ENCODE results near the gene KLC1. TPM values are rescaled to one million over a fixed set of nuclear protein-coding genes. Genes with fewer than 3 reads are reported as not detected.

KLC1 gene
- total and polyA plus RNA-seq, 2 of the 8 experiments (the other 6 are each of a cell fraction or from before 2014, with no cell fraction given) = 84.6 to 134 TPM

DNA sequence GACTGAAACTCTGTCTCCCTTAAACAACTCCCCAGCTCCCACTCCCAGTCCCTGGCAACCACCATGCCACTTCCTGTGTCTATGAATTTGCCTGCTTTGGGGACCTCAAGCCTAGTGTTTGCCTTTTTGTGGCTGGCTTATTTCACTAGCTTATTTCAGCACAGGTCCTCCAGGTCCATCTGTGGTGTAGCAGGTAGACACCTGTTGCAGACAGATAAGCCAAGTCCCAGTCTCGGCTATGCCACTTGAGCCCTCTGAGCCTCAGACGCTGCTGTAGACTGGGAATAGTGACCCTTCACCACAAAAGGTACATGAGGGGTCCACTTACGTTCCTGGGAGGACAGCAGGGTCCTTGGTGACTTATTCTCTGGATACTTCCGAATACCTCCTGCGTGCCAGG, 24.4 kb upstream of the KLC1 start:
- Histone ChIP-seq H3K23me2 (ENCODE audit: low read depth, low read length) (no peaks in the 10 kb centered on the region), H4K20me1 (replicated peaks in 1 of 2; ENCODE audit: control insufficient read depth in 1 of 2, insufficient read depth in 2 of 2, low read length in 2 of 2) (no peaks in the 10 kb centered on the region), H3K14ac (ENCODE audit: insufficient read length) (no peak overlapping the region), H3K27me3 (replicated peaks in 1 of 4; ENCODE audit: control insufficient read depth in 3 of 4, extremely low read depth in 1 of 4, insufficient read depth in 3 of 4, low read length in 3 of 4) (no peaks in the 10 kb centered on the region), H3K4me1 (replicated peaks in 1 of 4; ENCODE audit: control insufficient read depth in 3 of 4, insufficient read depth in 4 of 4, low read length in 3 of 4) (peaks cover 0 to 8% (median 3%) of the 10 kb centered on the region in 4 experiments; a peak in 3 of 7 replicates), H4K8ac (ENCODE audit: extremely low read depth, insufficient read depth, low read length) (no peak overlapping the region), H2BK12ac (ENCODE audit: low read depth, low read length) (no peak overlapping the region), H3K9ac (replicated peaks in 1 of 4; ENCODE audit: extremely low read depth in 1 of 4, low read depth in 3 of 4, low read length in 3 of 4) (no peak overlapping the region), H4K91ac (replicated peaks; ENCODE audit: insufficient read length, low read length) (no peak overlapping the region), H2BK120ac (replicated peaks; ENCODE audit: low read depth, low read length) (no peak overlapping the region), H2AFZ (ENCODE audit: low read length) (no peak overlapping the region), H3K23ac (ENCODE audit: insufficient read length) (no peak overlapping the region), H3K9me3 (ENCODE audit: insufficient read depth in 2 of 2, low read depth in 1 of 2, low read length in 1 of 2) (no peaks in the 10 kb centered on the region), H3K36me3 (ENCODE audit: control insufficient read depth in 2 of 4, insufficient read depth in 4 of 4, low read length in 3 of 4) (no peaks in the 10 kb centered on the region), H3K4me2 (ENCODE audit: insufficient read depth in 1 of 2, low read depth in 2 of 2, low read length in 2 of 2) (no peak overlapping the region), H3K4ac (replicated peaks; ENCODE audit: insufficient read length, low read depth, low read length) (no peak overlapping the region), H3K56ac (replicated peaks; ENCODE audit: insufficient read length, low read depth, low read length) (no peak overlapping the region), H2BK15ac (ENCODE audit: low read length) (no peak overlapping the region), H3K4me3 (ENCODE audit: extremely low read depth in 1 of 4, insufficient read depth in 2 of 4, low read depth in 3 of 4, low read length in 4 of 4) (no peak overlapping the region), H2BK20ac (ENCODE audit: low read length) (no peak overlapping the region), H3K79me2 (ENCODE audit: control insufficient read depth in 1 of 2, insufficient read depth in 2 of 2, low read length in 2 of 2) (no peaks in the 10 kb centered on the region), H2BK5ac (ENCODE audit: low read depth, low read length) (no peak overlapping the region), H3K18ac (ENCODE audit: extremely low read depth, low read length) (no peak overlapping the region), H2AK5ac (ENCODE audit: low read depth, low read length) (no peak overlapping the region), H3K79me1 (ENCODE audit: low read depth, low read length) (no peaks in the 10 kb centered on the region), H3K27ac (ENCODE audit: low read depth, low read length) (no peak overlapping the region), H4K5ac (ENCODE audit: insufficient read length, low read depth, low read length) (no peak overlapping the region)
- CTCF ChIA-PET (ENCODE audit: partially characterized antibody) = interaction anchor here (1.2 to 1.3 kb wide), 2 partner anchors 17 to 97 kb away, joined by 3 to 4 read pairs; no protein-coding TSS in a partner anchor
- DNase-seq (ENCODE audit: low read depth in 1 of 2, low spot score in 2 of 2) (no peak), FAIRE-seq (no peak)
- POLR2A ChIA-PET (ENCODE audit: partially characterized antibody) = interaction anchor here (1.1 to 2.6 kb wide), 2 partner anchors 12 to 25 kb away, joined by 3 to 8 read pairs; partner anchors contain the start of gene KLC1
- TF ChIP-seq SAP30 (IDR thresholded peaks at IDR 0.05; ENCODE audit: insufficient read depth, insufficient replicate concordance, low read length) (no peak), RAD21 (IDR thresholded peaks at IDR 0.05 in 1 of 2, conservative IDR thresholded peaks at IDR 0.05 in 1 of 2; ENCODE audit: low read depth in 2 of 2, low read length in 2 of 2) (no peak), JUN (IDR thresholded peaks at IDR 0.05; ENCODE audit: low read depth, low read length) (no peak)
- TF ChIP-seq, protein P1, sequence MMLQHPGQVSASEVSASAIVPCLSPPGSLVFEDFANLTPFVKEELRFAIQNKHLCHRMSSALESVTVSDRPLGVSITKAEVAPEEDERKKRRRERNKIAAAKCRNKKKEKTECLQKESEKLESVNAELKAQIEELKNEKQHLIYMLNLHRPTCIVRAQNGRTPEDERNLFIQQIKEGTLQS (IDR thresholded peaks at IDR 0.05; ENCODE audit: insufficient read depth, low read depth, low read length) = no peak
- 84% methylated on average over 5 of the region's 5 CpGs; no CpG with 5 or more reads in 1 of the 2 experiments for WGBS, 2 experiments (ENCODE audit: extremely low coverage in 1 of 2, insufficient coverage in 1 of 2, insufficient read length in 1 of 2, insufficient replicate concordance in 2 of 2, low coverage in 1 of 2, low lambda C conversion rate in 2 of 2, missing lambda C conversion rate in 1 of 2)
